ENCODE data around the gene ZNF689. TPM values are rescaled to one million over a fixed set of nuclear protein-coding genes. Genes with fewer than 3 reads are reported as not detected.

Gene ZNF689
- total RNA-seq, 2 donors from 2014 or later: 5.2 to 6.6 TPM

GRCh38 chr16:30571445-30572322 lies 38.5 kb downstream of the ZNF689 start, which contains the start of gene ZNF688:
Gene ZNF688, minus strand, starts transcription at chr16:30571714. Its CDS starts 85 bp downstream, at chr16:30571629.
- intact Hi-C loops (cut with DNase I): loop anchor here in 1 of 2 donors (5.0 kb wide), 1 partner anchor 44 kb away; the partner anchor contains the start of gene ZNF768
- ATAC-seq (peak; percentile 90 to 93), DNase-seq (peak; percentile 96)

DNA sequence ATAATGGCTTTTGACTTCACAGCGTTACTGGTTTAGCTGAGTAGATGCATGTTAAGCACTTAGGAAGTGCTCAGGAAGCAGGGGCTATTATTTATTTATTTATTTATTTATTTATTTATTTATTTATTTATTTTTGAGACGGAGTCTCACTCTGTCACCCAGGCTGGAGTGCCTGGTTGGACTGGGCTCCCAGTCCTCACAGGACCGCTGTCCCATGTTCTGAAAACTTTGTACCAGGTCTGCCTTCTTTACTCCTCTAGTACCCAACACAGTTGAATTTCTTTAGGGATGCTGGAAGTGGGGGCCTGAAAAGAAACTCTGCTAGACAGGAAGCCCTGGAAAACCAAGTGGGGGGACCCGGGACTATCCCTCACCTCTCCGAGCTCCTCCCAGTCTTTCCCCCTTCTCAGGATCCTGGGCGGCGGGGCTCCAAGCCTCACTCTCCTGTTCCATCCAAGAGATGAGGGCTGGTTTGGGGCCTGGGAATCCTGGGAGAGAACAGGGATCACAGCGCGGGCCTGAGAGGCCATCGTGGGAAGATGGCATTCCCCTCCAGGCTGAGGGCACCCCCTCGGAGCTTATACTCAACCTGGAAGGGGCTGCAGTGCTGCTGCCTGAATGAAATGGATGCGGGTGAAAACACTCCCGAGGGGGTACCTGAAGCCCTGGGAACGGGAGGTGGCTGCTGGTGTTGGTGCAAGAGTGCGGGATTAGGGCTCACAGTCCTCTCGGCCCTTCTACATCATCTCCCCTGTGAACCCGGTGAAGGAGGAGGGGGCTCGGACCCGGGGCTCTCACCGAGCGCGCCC lies 39.3 kb downstream of the ZNF689 start:
- ATAC-seq: peak; percentile 15 to 18
- intact Hi-C loops (cut with DNase I): loop anchor here in 1 of 2 donors (5.0 kb wide), 1 partner anchor 44 kb away; the partner anchor contains the start of gene ZNF768
- peak; percentile 36 for DNase-seq

GRCh38 chr16:30569746-30570635 lies 40.2 kb downstream of the ZNF689 start:
- no peak for ATAC-seq
- no peak for DNase-seq

GRCh38 chr16:30569281-30569680 lies 40.9 kb downstream of the ZNF689 start:
- intact Hi-C loops (cut with DNase I): no loop called here
- no peak for ATAC-seq

More at GRCh38 chr16:30569746-30570635, 40.2 kb downstream of the ZNF689 start:
- intact Hi-C loops (cut with DNase I): loop anchor here in 1 of 2 donors (5.0 kb wide), 1 partner anchor 43 kb away; the partner anchor contains the start of gene ZNF768

GRCh38 chr16:30567991-30568638 lies 42.1 kb downstream of the ZNF689 start:
- no peak for ATAC-seq
- intact Hi-C loops (cut with DNase I): no loop called here
- no peak for DNase-seq

More at GRCh38 chr16:30569281-30569680, 40.9 kb downstream of the ZNF689 start:
- no peak for DNase-seq

DNA sequence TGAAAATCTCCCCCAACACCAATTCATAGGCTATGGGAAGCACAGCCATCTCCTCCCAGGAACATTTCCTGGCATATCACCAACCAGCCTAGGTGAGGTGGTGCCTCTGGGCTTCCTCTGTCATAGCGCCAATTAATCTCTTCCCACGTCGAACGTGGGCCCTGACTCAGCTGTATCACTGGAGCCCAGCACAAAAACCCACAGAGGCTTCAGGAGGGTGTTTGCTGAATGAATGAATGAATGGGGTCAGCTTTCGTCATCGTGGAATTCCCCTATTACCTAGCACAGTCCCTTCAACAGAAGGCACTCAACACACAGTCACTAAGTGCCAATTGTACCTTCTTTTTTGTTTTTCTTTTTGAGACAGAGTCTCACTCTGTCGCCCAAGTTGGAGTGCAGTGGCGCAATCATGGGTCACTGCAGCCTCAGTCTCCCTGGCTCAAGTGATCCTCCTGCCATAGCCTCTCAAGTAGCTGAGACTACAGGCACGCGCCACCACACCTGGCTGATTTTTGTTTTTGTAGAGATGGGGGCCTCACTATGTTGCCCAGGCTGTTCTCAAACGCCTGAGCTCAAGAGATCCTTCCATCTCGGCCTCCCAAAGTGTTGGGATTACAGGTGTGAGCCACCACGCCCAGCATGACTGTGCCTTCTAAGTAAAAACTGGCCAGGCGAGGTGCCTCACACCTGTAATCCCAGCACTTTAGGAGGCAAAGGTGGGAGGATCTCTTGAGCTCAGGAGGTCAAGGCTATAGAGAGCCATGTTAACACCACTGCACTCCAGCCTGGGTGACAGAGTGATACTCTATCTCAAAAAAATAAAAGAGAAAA lies 42.8 kb downstream of the ZNF689 start:
- no peak for ATAC-seq

DNA sequence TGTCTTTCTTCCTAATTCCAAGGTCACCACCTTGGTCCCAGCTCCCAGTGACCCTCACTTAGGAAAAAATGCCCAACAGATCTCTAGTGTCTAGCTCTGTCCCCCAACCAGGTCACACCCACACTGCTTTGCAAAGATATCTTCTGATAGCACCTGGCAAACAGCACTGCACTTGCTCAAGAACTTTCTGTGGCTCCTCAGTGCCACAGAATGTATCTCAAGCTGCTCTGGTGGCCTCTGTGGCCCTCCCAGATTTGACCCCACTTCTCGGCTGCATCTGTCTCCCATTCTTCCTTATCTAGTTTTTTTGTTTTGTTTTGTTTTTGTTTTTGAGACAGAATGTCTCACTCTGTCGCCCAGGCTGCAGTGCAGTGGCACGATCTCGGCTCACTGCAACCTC lies 43.7 kb downstream of the ZNF689 start:
- DNase-seq (no peak), ATAC-seq (no peak)
- intact Hi-C loops (cut with DNase I): no loop called here

More for the DNA sequence above, 42.8 kb downstream of the ZNF689 start:
- no peak for DNase-seq
- intact Hi-C loops (cut with DNase I): no loop called here

DNA sequence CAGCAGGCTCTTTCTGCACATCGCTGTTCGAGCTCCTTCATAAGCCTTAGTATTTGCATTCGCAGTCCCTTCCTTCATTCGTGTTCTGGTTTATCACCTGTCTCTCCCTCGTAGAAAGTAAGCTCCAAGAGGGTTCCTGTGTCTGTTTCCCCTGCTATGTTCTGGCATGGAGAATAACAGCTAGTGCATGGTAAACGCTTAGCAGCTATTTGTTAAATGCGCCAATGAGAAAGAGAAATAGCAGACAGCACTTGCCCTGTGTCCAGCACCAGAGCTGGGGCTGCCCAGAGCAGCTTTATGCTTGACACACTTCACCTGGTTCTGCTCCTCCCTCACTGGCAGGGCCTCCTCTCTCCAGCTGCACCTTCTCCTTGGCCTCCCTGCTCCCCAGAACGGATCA lies 44.2 kb downstream of the ZNF689 start:
- no peak for ATAC-seq
- intact Hi-C loops (cut with DNase I): no loop called here

GRCh38 chr16:30565526-30565925 lies 44.7 kb downstream of the ZNF689 start:
- intact Hi-C loops (cut with DNase I): no loop called here
- ATAC-seq: no peak
- DNase-seq: no peak

More for the DNA sequence above, 44.2 kb downstream of the ZNF689 start:
- no peak for DNase-seq

DNA sequence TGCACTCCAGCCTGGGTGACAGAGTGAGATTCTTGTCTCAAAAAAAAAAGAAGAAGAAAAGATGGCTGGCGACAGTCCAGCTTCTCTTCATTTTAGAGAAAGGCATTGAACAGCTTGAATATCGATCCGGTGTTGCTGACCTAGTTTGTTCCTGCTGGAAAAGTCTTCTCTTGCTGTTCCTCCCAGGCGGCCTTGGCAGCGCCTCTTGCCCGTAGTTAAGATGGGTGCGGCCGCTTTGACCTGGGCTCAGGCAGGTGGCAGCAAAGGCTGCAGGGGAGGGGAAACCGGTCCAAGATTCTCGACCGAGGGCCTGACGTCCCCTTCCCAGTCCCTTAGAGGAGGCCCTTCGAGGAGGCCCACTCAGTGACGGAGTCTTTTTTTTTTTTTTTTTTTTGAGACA lies 48.2 kb downstream of the ZNF689 start:
- DNase-seq (no peak), ATAC-seq (no peak)
- intact Hi-C loops (cut with DNase I): no loop called here

DNA sequence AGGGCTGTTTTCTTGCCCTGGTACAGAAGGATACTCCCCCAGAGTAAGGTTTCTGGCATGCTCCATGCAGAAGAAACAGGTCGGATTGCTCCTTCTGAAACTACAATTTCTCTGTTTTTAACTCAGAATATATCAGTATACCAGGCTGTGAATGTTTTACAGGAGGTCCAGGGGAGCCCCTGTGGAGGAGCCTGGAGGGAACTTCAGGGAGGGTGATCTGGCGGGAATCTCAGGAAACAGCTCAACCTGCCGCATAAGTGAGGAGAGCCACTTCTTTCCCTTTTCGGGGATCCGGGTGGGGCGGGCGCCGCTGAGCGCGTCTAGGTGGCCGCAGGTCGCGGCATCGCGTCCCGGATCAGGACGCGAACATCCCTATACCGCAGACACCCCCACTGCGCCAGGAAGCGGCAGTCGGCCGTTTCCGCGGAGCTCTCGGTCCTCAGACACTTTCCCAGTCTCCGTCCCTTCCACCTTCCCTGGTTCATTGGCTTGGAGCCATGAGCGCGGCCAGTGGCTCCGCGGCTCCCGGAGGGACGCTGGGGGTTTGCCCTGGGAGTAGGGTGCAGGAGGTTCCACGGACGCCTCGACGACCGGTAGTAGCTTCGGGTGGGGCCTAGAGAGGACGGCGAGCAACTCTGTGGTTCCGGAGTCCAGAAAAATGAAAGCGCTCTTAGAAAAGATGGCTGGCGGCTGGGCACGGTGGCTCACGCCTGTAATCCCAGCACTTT lies 48.9 kb downstream of the ZNF689 start:
- no peak for ATAC-seq
- intact Hi-C loops (cut with DNase I): no loop called here
- DNase-seq: peak; percentile 55

GRCh38 chr16:30559690-30560089 lies 50.5 kb downstream of the ZNF689 start:
- DNase-seq (no peak), ATAC-seq (no peak)
- intact Hi-C loops (cut with DNase I): loop anchor here in 1 of 2 donors (2.0 kb wide), 1 partner anchor 25 kb away; the partner anchor contains the start of gene ZNF747

DNA sequence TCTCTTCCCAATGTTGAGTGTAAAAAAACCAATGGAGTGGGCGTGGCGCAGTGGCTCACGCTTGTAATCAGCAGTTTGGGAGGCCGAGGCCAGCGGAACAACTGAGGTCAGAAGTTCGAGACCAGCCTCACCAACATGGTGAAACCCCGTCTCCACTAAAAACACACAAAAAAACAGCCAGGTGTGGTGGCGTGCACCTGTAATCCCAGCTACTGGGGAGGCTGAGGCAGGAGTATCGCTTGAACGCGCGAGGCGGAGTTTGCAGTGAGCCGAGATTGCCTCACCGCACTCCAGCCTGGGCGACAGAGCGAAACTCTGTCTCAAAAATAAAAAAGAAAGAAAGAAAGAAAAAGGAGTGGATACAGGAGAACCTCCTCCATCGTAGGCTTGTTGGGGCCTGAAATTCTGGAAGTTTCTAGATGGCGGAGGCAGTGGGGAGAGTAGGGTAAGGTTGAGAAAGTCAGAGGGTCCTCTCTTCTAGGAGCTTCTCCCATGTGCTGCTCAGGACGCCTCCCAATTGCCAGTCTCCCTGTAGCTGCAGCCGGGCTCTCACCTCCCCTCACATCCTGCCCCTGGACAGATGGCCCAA lies 51.3 kb downstream of the ZNF689 start:
- ATAC-seq: no peak
- intact Hi-C loops (cut with DNase I): loop anchor here in 1 of 2 donors (1.0 to 2.0 kb wide), 2 partner anchors 24 to 26 kb away; partner anchors contain the start of genes ZNF747 and ZNF785
- DNase-seq: no peak

GRCh38 chr16:30557957-30558788 lies 52.0 kb downstream of the ZNF689 start, which contains the start of gene ZNF764:
Gene ZNF764, minus strand, starts transcription at chr16:30558374. Its CDS starts 192 bp downstream, at chr16:30558182.
- ATAC-seq (peak; percentile 97), DNase-seq (peak; percentile 98)
- intact Hi-C loops (cut with DNase I): loop anchor here in 1 of 2 donors (1.0 to 2.0 kb wide), 2 partner anchors 23 to 27 kb away; partner anchors contain the start of genes ZNF747 and ZNF785

DNA sequence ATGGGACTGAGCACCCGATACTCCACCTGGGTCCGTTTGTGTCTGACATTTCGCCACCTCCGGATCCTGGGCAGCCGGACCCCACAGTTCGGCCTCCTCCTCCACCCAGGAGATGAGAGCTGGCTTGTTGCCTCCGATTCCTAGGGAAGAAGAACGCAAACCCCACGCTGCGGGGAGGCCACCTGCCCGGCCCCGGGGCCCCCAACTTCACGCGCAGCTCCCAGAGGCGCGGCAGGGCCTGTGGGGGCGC lies 52.6 kb downstream of the ZNF689 start:
- DNase-seq: no peak
- intact Hi-C loops (cut with DNase I): no loop called here
- peak in 1 of 2 donors; percentile 1 for ATAC-seq
